ENCODE data around the gene PTGES.

DNA sequence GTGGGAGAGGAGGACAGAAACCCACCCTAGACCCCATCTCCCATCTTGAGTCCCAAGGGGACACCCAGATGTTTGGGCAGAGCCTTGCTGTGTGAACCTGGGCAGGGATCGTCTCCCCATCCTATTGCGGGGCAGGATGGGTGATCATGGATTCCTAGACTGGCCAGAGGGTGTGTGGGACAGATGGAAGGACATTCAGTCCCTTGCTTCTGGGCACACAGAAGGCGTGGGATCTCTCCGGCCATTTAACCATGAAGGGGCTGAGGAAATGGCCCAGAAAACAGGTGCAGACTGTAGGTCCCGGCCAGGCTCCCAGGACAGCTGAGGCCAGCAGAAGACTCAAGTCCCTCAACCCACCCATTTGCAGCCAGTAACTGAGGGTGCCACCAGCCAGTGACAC, 29.9 kb downstream of the PTGES start:
- TF ChIP-seq ZNF274 (IDR thresholded peaks at IDR 0.05; ENCODE audit: low read depth, low read length) (no peak), SUZ12 (IDR thresholded peaks at IDR 0.05; ENCODE audit: extremely low read depth, insufficient read depth, insufficient read length) (no peak), YY1 (IDR thresholded peaks at IDR 0.05; ENCODE audit: insufficient read depth, insufficient read length) (no peak)

Data from NT2/D1 (cell line).